NCI-H345 (cell line): ENCODE data around the gene ARIH2.
"Not testable (repeated sequence)": the region's sequence is repeated elsewhere in the genome, so short reads cannot be mapped to it uniquely, and the experiment has no call there.

Source experiments
- DNase-seq: peaks from one replicate; lab custom pipeline; 2025; lab: John Stamatoyannopoulos, UW

ARIH2 gene

GRCh38 chr3:48918388-48919214, at the start of gene ARIH2:
TSS of gene ARIH2 (plus strand) at chr3:48918842. CDS start at chr3:48927559, 8,717 bp downstream.
- DNase-seq: peak; percentile 81

GRCh38 chr3:48877671-48878070, 41.0 kb upstream of the ARIH2 start:
- no peak for DNase-seq

GRCh38 chr3:48879307-48879993, 39.2 kb upstream of the ARIH2 start:
- DNase-seq: no peak

- no peak for DNase-seq
Measured at GRCh38 chr3:48879994-48880377, 38.7 kb upstream of the ARIH2 start.

- no peak for DNase-seq
Measured at GRCh38 chr3:48881006-48881405, 37.6 kb upstream of the ARIH2 start.

- no peak for DNase-seq
Measured at GRCh38 chr3:48881652-48882114, 37.0 kb upstream of the ARIH2 start.

- no peak for DNase-seq
Measured at GRCh38 chr3:48885753-48886152, 32.9 kb upstream of the ARIH2 start.

- no peak for DNase-seq
Measured at GRCh38 chr3:48891606-48892005, 27.0 kb upstream of the ARIH2 start.

- no peak for DNase-seq
Measured at GRCh38 chr3:48894516-48894915, 24.1 kb upstream of the ARIH2 start.

- DNase-seq: no peak
Measured at GRCh38 chr3:48896936-48897335, 21.7 kb upstream of the ARIH2 start.

GRCh38 chr3:48897460-48898376, 20.9 kb upstream of the ARIH2 start:
- no peak for DNase-seq

GRCh38 chr3:48898383-48899234, 20.0 kb upstream of the ARIH2 start, which contains the start of gene SLC25A20:
TSS of gene SLC25A20 (minus strand) at chr3:48898882. CDS start at chr3:48898794, 88 bp downstream.
- peak; percentile 84 for DNase-seq

- no peak for DNase-seq
Measured at GRCh38 chr3:48899273-48899672, 19.4 kb upstream of the ARIH2 start.

- not testable (repeated sequence) for DNase-seq
Measured at GRCh38 chr3:48907026-48907425, 11.6 kb upstream of the ARIH2 start.

- DNase-seq: no peak
Measured at GRCh38 chr3:48915296-48915695, 3.3 kb upstream of the ARIH2 start.

- DNase-seq: no peak
Measured at GRCh38 chr3:48919215-48920138, 835 bp downstream of the ARIH2 start.

- no peak for DNase-seq
Measured at GRCh38 chr3:48926425-48927392, 8.1 kb downstream of the ARIH2 start.

- no peak for DNase-seq
Measured at GRCh38 chr3:48927928-48928327, 9.3 kb downstream of the ARIH2 start.

GRCh38 chr3:48928679-48929078, 10.0 kb downstream of the ARIH2 start:
- no peak for DNase-seq
